Measurements from ENCODE around the gene SSBP3. TPM values are rescaled to one million over a fixed set of nuclear protein-coding genes. Genes with fewer than 3 reads are reported as not detected.

Gene SSBP3
- total and polyA plus RNA-seq, 9 of the 15 experiments (the other 6 are each of a cell fraction or from before 2014, with no cell fraction given) = 8.7 to 108 (median 33.8) TPM

DNA sequence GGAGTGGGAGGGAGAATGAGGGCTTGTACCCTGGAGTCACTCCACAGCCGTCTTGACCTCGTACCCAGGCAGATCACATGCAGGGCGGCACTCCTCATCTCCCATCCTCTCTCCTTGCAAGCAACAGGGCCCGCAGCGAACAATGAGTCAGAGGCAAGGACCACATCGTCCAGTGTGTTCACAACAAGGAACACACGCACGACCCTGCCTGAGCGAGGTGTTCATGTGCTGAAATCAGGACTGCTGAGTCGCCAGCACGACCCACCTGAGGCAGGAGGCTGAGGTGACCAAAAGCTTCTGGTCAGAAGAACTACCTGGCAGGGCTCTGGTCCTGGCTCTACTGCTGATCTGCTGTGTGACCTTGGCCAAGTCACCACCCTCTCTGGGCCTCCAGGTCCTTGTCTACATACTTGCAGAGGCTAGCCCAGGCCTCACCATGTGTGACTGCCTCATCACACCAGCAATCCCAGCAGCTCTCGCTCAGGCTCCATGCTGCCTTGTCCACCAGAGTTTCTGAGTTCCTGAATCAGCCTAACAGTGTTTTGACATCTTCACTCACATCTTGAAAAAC, 78.0 kb downstream of the SSBP3 start (continued):
- no peak for TF ChIP-seq ZZZ3 (IDR thresholded peaks at IDR 0.05)
- TF ChIP-seq POLR3G (IDR thresholded peaks at IDR 0.05; ENCODE audit: extremely low read depth, insufficient read length, insufficient replicate concordance) = no peak
- TF ChIP-seq DACH1 (IDR thresholded peaks at IDR 0.05; ENCODE audit: partially characterized antibody) = no peak
- peak; percentile 94 for TF ChIP-seq ZFP36 (IDR thresholded peaks at IDR 0.05; ENCODE audit: low read depth, low read length, partially characterized antibody)
- no peak for TF ChIP-seq MEF2D (tag; conservative IDR thresholded peaks at IDR 0.05; ENCODE audit: low read depth)
- no peak for TF ChIP-seq ZNF707 (CRISPR knock-in tag; conservative IDR thresholded peaks at IDR 0.05)
- no peak for TF ChIP-seq NR2C1 (IDR thresholded peaks at IDR 0.05)
- TF ChIP-seq NR2C1 (tag; IDR thresholded peaks at IDR 0.05) = no peak
- no peak for TF ChIP-seq XRCC3 (IDR thresholded peaks at IDR 0.05)
- 0 out of 2 replicates have a peak, but pooled peaks have one; percentile 55 for TF ChIP-seq HDAC2 (IDR thresholded peaks at IDR 0.05)
- TF ChIP-seq COPS2 (conservative IDR thresholded peaks at IDR 0.05) = no peak
- TF ChIP-seq KDM5B (IDR thresholded peaks at IDR 0.05; ENCODE audit: insufficient replicate concordance, low read depth, low read length) = no peak
- no peak for TF ChIP-seq ILF3 (IDR thresholded peaks at IDR 0.05; ENCODE audit: borderline replicate concordance)
- no peak for TF ChIP-seq L3MBTL2 (IDR thresholded peaks at IDR 0.05)
- TF ChIP-seq PHF20 (IDR thresholded peaks at IDR 0.05; ENCODE audit: partially characterized antibody) = no peak
- TF ChIP-seq FOXA3 (CRISPR knock-in tag; conservative IDR thresholded peaks at IDR 0.05 in 1 of 2, IDR thresholded peaks at IDR 0.05 in 1 of 2) = 0 out of 4 replicates have a peak, but pooled peaks of 1 of the 2 experiments have one; percentile 28
- no peak for TF ChIP-seq TAF9B (IDR thresholded peaks at IDR 0.05; ENCODE audit: partially characterized antibody)
- TF ChIP-seq NONO (IDR thresholded peaks at IDR 0.05; ENCODE audit: low read depth in 2 of 2, low read length in 1 of 2) = no peak
- TF ChIP-seq FOXK1 (CRISPR knock-in tag; IDR thresholded peaks at IDR 0.05; ENCODE audit: borderline replicate concordance) = no peak
- TF ChIP-seq RBM25 (IDR thresholded peaks at IDR 0.05; ENCODE audit: low read depth, low read length, severe bottlenecking) = peak; percentile 94
- TF ChIP-seq ZKSCAN3 (CRISPR knock-in tag; IDR thresholded peaks at IDR 0.05) = peak; percentile 36; the same call in 1 of the 2 replicates
- TF ChIP-seq RB1 (IDR thresholded peaks at IDR 0.05; ENCODE audit: low read depth) = no peak
- TF ChIP-seq KDM1A (IDR thresholded peaks at IDR 0.05) = peak; percentile 70 to 83
- no peak for TF ChIP-seq ZNF3 (CRISPR knock-in tag; IDR thresholded peaks at IDR 0.05)
- TF ChIP-seq BCOR (IDR thresholded peaks at IDR 0.05) = peak; percentile 91
- TF ChIP-seq ZNF586 (CRISPR knock-in tag; conservative IDR thresholded peaks at IDR 0.05) = no peak
- TF ChIP-seq ESRRA (IDR thresholded peaks at IDR 0.05; ENCODE audit: borderline replicate concordance, low read depth) = no peak
- TF ChIP-seq SMAD4 (CRISPR knock-in tag; conservative IDR thresholded peaks at IDR 0.05) = no peak
- TF ChIP-seq TSC22D4 (tag; IDR thresholded peaks at IDR 0.05) = no peak
- TF ChIP-seq SMC3 (conservative IDR thresholded peaks at IDR 0.05; ENCODE audit: insufficient read depth, low read depth, low read length) = no peak
- TF ChIP-seq JUNB (CRISPR knock-in tag; conservative IDR thresholded peaks at IDR 0.05) = no peak
- no peak for TF ChIP-seq GTF2E2 (tag; IDR thresholded peaks at IDR 0.05)
- TF ChIP-seq NFE2 (IDR thresholded peaks at IDR 0.05; ENCODE audit: low read depth) = peak; percentile 16; the same call in 1 of the 2 replicates
